Heart left ventricle (tissue), 13 donors: ENCODE data around the gene OXTR.

Source experiments
- POLR2A ChIP-seq, 2 donors: fragments of 450-650 bp; IDR thresholded peaks; one replicate each; pipeline ENCODE4 v1.6.1; 2017; ENCODE audit warnings: antibody characterized with exemption in 2 of 2, mild to moderate bottlenecking in 2 of 2, moderate library complexity in 2 of 2
- TF ChIP-seq, protein P1 (sequence below), 12 donors: fragments of 200-600 bp; sonication (generic) in 4 of 12; IDR thresholded peaks; one replicate each; pipeline versions ENCODE4 v1.5.0 to v1.8.0; 2018 to 2022; ENCODE audit warnings: antibody characterized with exemption in 12 of 12, mild to moderate bottlenecking in 5 of 12
- donor health status: ischemic (EF 13 %, LVEDD 7.1; RV severe dilation, severe dysfunction).
- donor health status: DM: no; HTN: yes; CAD: no.
- donor health status: DM: no; HTN: no; CAD: no.
- donor health status: ischemic (EF 25% LVEDD 6.9; RV normal size, moderate dysfunction).
- donor health status: ischemic (EF 25% LVEDD 5.7; RV mildly dilated, moderate dysfunction).
- donor health status: ischemic (EF 35%, LVEDD 5.7; RV mildly dilated, moderate dysfunction).
- donor health status: nonischemic (EF 11% LVEDD 7.7; RV severe dilation, severe dysfunction).
- donor health status: DM: yes; HTN: yes; CAD: no.
- donor health status: PGD.
- donor health status: ischemic (EF 29% LVEDD 5.4; RV normal size, mild dysfunction).
- donor health status: nonischemic (EF 23%, LVEDD 6.1; RV moderate dilation, normal function).

DNA sequence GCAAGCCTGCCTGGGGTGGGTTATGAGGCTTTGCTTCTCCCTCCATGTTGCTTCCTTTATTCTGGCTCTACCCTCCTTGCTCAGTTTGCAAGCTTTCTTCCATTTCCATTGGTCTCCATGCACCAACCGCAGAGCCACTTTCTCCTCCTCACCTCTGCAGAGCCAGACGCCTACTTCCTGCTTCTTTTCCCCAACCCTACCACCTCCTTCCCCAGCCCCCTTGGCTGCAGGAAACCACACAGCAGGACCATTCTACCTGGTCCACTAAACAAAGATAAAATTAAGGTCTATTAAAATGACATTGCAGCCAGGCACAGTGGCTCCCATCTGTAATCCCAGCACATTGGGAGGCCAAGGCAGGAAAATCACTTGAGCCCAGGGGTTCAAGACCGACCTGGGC is 45.8 kb downstream of the OXTR start:
- TF ChIP-seq, protein P1, sequence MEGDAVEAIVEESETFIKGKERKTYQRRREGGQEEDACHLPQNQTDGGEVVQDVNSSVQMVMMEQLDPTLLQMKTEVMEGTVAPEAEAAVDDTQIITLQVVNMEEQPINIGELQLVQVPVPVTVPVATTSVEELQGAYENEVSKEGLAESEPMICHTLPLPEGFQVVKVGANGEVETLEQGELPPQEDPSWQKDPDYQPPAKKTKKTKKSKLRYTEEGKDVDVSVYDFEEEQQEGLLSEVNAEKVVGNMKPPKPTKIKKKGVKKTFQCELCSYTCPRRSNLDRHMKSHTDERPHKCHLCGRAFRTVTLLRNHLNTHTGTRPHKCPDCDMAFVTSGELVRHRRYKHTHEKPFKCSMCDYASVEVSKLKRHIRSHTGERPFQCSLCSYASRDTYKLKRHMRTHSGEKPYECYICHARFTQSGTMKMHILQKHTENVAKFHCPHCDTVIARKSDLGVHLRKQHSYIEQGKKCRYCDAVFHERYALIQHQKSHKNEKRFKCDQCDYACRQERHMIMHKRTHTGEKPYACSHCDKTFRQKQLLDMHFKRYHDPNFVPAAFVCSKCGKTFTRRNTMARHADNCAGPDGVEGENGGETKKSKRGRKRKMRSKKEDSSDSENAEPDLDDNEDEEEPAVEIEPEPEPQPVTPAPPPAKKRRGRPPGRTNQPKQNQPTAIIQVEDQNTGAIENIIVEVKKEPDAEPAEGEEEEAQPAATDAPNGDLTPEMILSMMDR (IDR thresholded peaks at IDR 0.05), result no peak
- no peak for TF ChIP-seq POLR2A (IDR thresholded peaks at IDR 0.05)
